ENCODE data around the gene ZNF407.

DNA sequence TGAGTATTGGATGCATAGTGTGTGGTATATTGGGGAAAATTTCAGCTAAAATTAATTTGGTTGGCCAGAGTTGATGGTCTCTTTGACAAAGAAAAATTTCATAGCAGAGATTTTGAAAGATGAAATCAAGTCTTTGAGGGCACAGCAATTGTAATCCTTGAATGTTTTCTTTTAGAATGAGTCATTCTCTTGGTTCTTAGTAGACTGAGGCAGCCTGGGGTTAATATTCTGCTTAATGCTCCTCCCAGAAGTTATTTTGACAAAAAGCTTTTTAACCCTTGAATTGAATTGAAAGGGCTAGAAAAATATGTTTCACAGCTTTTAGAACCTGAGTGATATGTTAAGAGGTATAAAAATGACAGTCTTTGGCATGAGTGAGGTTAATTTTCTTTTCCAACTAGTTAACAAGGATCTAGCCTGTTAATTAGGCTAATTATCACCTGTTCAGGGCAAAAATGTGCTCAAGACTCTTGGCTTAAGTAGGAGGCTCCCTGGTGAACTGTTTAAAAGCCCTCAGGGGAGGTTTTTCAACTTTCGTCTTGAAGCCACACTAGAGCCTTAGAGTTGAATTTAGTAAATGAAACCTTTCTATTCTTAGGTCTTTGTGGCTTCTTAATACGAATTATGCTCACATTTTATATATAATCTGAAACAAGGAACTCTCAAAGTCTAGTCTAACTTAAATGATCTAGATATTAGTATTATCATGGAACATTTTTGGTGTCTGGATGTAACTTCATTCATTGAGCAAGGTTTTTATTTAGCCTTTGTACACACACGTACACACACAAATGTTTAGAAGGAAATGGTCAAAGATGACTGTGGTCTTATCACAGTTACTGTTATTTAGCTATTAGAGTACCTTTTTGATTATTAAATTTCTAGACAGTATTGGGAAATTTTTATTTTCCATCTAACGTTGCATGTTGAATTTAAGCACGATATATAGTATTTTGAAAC is 272.5 kb downstream of the ZNF407 start:
- TF ChIP-seq ZNF384 (IDR thresholded peaks at IDR 0.05) (no peak), ELF4 (IDR thresholded peaks at IDR 0.05) (no peak)
